GM11168 (cell line): ENCODE measurements around the gene CDPF1.

ENCODE experiments used
- in situ Hi-C: fragments of 300-500 bp; cut with MboI; formaldehyde crosslinking; loops from one replicate; pipeline ENCODE4 v1.12.0; 2022; ENCODE audit warnings: low sequenced_read_pairs; ENCODE audit not compliant: unreplicated experiment

The CDPF1 gene

GRCh38 chr22:46250035-46250782, at the start of gene CDPF1:
Gene CDPF1, minus strand, starts transcription at chr22:46250293. Its CDS starts 2,009 bp downstream, at chr22:46248284.
- in situ Hi-C loops: no loop called here

- in situ Hi-C loops: loop anchor here (5.0 kb wide), 1 partner anchor 167 kb away; no protein-coding TSS in a partner anchor
Observed at GRCh38 chr22:46299101-46299500, 49.0 kb upstream of the CDPF1 start.

- in situ Hi-C loops: loop anchor here (5.0 kb wide), 1 partner anchor 165 kb away; no protein-coding TSS in a partner anchor
Observed at GRCh38 chr22:46297151-46297812, 47.2 kb upstream of the CDPF1 start.

DNA sequence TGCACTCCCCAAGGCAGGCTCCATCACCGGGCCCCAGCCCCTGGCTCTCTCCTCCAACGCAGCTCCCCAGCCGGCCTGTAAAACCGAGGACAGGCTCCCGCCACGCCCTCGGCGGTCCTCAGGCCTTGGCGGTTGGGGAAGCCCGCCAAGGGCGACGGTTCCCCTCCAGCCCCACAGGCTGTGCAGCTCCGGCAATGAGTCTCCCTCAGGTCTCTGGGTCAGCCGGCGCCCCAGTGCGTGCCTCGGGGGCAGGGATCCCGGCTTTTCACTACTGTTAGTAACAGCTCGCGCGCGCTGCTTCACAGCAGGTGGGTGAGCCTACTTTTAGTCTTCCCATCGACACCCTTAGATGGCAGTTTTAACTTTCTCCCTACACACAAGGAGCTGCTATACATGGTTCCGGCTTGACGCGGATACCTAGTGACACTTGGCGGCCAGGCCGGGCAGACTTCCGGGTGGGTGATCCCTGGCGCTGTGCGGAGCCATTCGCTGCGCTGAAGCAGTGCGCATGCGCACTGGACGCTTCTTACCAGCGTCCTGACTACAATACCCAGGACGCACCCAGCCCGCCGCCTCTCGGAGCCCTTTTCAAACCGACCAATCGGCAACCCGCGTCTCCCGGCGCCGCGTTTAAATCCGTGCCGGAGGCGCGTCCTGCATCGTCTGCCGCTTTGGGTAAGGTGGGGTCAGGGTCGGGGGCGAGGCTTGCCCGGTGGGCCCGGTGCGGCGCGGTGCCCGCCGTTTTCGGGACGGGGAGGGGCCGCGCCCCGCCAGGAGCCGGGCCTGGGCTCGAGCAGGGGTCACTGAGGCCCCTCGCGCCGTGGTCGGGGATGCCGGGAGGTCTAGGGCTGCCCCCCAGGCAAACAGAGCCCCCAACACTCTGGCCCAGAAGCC, 46.4 kb upstream of the CDPF1 start, which contains the start of gene GTSE1:
GTSE1 (plus strand) TSS at position 614 of the 894 bp plus-strand sequence. CDS start 531 bp downstream, outside the sequence.
- in situ Hi-C loops: loop anchor here (5.0 kb wide), 1 partner anchor 164 kb away; no protein-coding TSS in a partner anchor

- in situ Hi-C loops: loop anchor here (5.0 kb wide), 1 partner anchor 163 kb away; no protein-coding TSS in a partner anchor
Observed at GRCh38 chr22:46295277-46295971, 45.3 kb upstream of the CDPF1 start.

DNA sequence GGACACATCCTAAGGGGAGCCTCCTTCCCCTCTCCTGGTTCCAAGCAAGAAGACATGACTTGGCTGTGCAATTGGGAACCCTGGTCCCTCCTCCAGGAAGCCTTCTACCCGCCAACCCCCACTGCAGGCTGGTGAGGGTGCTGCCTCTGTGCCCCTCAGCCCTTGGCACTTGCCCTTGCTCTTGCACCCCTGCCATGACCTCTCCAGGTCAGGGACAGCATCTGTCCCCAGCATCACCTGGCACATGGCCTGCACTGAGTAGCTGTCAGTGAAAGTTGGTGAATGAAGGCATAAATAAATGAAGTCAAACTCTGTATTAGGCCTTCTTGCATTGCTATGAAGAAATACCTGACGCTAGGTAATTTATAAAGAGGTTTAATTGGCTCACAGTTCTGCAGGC, 44.7 kb upstream of the CDPF1 start:
- in situ Hi-C loops: loop anchor here (5.0 kb wide), 1 partner anchor 162 kb away; no protein-coding TSS in a partner anchor

- in situ Hi-C loops: no loop called here
Observed at GRCh38 chr22:46293577-46294260, 43.6 kb upstream of the CDPF1 start.

GRCh38 chr22:46292732-46293131, 42.6 kb upstream of the CDPF1 start:
- in situ Hi-C loops: no loop called here

DNA sequence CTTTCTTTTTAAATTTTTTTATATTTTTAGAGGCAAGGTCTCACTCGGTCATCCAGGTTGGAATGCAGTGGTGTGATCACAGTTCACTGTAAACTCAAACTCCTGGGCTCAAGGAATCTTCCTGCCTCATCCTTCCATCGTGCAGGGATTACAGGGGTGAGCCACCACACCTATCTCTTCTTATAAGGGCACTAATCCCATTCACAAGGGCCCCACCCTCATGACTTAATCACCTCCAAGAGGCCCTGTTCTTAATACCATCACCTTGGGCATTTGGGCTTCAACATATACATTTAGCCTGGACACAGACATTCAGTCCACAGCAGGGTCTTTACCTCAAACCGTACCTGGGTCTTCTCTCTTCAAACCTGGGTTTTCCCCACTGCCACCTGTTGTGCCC, 42.1 kb upstream of the CDPF1 start:
- in situ Hi-C loops: no loop called here

DNA sequence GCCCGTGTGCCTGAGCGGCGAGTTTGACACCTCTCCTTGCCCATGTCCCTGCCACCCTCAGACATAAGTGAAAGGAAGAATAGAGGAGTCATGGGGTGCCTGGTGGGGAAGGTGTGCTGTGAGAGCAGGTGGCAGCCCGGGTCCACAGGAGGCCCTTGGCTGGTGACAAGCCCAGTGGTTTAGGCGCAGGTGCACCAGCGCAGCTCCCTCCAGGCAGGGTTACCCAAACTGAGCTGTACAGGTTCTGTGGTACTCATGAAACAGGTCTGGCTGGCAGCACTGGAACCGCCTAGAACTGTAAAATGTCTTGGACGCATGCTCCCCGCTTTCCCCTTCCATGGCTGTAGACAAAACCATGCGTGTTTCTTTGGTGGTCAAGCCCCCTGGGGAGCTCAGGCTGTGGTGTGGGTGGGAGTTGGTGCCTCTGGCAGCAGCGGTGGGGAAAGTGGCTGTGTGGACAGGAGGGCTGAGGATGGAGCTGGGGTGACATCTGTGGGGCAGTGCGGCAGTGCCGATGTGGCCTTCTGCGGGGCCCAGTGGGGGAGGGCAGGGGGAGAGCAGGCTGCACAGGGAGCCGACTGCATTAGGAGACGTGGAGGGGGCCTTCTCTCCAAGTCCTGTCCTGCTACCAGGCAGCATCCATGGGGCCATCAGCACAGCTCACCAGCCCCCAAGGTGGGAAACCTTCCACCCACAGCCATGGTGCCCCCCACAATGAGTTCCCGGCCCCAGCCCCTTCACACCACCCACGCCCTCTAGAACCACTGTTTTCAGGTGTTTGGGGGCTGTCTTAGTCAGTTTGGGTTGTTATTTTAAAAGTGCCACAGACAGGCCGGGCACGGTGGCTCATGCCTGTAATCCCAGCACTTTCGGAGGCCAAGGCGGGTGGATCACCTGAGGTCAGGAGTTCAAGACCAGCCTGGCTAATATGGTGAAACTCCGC, 41.0 kb upstream of the CDPF1 start:
- in situ Hi-C loops: no loop called here

DNA sequence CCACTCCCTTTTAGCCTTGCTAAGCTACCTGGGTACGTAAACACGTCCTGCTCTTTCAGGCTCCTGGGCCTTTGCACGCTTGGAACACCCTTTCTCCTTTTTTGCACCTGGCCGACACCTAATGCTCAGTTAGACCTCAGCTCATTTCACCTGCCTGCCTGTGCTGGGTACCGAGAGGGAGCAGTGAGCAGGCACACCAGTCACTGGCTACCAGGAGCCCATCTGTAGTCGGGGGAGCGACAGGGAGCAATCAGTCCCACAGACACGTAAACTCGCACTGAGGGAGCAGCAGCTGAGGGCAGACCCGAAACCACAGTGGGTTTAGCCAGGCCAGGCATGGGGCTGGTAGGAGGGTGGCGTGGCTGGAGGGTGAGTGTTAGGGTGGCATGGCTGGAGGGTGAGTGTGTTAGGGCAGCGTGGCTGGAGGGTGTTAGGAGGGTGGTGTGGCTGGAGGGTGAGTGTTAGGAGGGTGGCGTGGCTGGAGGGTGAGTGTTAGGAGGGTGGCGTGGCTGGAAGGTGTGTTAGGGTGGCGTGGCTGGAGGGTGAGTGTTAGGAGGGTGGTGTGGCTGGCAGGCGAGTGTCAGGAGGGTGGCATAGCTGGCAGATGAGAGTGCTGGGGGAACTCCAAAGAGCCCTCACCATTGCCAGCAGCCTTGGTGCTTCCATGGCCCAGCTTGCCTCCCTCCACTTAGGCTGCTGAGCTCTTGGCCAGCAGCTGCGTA, 40.2 kb upstream of the CDPF1 start:
- in situ Hi-C loops: no loop called here

DNA sequence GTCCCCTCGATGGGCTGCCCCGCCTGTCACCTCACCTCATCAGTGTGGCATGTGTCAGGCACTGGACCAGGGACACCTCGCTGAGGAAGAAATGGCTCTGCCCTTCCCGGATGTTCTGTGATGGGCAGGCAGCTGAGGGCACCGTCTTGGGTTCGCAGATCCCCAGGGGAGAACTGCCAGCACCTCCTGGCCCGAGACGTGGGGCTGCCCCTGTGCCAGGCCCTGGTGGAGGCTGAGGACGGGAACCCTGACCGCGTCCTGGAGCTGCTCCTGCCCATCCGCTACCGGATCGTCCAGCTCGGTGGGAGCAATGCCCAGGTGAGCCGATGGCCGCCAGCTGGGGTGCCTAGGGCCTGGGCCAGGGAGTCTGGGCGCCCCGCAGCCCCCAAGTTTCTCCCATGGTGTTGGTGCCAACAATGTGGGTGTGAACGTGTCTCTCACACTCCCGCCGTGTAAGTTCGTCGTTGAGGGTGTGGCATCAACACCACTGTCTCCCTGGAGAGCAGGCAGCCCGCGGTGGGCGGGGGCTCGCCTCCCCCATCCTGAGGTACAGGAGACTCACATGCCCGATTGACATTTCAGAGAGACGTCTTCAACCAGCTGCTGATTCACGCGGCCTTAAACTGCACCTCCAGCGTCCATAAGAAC, 39.3 kb upstream of the CDPF1 start:
- in situ Hi-C loops: no loop called here

DNA sequence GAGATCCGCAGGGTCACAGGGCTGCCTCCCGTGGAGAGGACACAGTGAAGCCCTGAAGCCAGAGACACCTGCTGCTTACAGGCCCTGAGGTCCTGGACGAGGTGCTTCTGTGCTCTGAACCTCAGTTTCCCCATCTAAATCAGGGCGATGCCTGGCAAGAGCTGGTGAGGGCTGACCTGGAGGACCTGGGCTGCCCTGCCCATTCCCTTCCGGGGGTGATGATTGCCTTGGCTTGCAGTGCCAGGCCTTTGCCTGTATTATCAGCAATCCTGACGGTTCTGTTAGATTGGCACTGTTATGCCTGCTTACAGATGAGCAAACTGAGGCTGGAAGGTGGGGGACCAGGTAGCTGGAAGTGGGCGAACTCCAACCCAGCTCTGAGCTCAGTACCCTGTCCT, 38.8 kb upstream of the CDPF1 start:
- in situ Hi-C loops: no loop called here

DNA sequence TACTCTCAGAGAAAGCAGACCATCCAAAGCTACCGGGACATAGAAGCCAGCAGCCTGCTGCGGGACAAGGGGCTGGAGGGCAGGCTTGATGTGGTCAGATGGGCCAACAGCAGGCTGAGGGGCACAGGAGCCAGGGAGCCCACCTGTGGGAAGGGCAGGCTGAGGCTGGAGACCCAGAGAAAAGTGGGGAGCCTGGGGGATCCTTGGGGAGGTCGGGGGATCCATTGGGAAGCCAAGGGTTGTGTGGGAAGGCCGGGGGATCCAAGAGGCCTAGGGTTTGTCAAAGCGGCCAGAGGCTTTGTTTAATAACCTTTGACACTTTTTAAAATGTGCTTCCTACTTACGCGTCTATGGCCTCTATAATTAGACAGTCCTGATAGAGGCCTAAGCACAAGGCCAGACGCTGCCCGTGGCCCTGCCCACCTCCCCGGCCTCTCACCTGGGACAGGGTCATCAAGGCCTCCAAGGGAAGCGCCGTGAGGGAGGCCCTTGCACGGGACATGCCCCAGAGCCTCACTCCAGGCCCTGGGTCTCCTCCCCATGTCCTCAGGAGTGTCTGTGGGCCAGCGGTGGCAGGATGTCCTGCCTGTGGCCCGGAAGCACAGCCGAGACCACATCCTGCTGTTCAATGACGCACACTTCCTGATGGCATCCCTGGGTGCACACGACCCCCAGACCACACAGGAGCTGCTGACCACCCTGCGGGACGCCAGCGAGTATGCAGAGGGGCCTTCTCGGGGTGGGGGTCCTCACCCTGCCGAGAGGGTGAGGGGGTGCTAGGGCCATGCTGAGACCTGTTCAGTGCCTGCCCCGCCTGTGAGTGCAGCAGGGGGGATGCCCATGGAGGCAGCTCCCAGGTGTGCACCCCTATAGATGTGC, 38.0 kb upstream of the CDPF1 start:
- in situ Hi-C loops: no loop called here

DNA sequence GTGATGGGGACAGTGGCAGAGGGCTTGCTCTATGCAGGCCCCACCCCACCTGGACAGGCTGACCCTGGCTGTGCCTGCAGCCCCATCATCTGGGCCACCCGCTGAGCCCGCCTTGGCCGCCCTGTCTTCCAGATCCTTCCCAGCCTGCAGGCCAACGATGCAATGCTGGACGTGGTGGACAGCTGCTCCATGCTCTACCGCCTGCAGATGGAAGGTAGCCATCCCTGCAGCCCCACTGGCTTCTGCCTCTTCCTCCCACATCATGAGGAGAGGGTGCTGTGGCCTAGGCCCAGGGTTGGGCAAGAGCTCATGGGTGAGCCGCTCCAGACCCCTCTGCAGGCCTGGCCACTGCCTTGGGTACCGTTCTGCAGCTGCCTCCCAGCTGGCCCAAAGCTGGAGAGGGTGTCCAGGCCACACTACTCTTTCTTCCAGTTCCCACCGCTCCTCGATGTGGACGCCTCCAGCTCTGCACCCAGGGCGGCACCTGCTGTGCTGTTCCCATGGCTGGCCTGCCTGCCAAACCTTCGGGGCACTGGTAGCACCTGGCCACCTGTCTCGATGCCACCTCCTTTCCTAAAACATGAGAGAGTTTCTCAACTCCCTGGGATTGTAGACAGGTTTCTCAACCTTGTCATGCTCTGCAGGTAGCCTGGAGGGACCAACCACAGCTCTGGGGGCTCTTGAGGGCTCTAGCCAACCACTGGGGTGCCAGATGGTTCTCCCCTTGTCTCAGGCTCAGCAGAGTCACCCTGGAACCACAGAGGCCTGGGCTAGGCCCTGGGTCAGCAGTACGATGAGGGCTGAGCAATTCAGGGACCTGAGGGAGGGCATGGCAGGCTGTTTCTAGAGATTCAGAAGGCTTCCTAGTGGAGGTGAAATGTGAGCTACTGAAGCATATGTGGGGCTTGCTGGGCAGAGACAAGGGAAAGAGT, 37.1 kb upstream of the CDPF1 start:
- in situ Hi-C loops: no loop called here
